ENCODE data around the gene LFNG. TPM values are rescaled to one million over a fixed set of nuclear protein-coding genes. Genes with fewer than 3 reads are reported as not detected.

Gene LFNG
- total and polyA plus RNA-seq, 7 experiments from 2014 or later, result 1.2 to 246 (median 120) TPM

DNA sequence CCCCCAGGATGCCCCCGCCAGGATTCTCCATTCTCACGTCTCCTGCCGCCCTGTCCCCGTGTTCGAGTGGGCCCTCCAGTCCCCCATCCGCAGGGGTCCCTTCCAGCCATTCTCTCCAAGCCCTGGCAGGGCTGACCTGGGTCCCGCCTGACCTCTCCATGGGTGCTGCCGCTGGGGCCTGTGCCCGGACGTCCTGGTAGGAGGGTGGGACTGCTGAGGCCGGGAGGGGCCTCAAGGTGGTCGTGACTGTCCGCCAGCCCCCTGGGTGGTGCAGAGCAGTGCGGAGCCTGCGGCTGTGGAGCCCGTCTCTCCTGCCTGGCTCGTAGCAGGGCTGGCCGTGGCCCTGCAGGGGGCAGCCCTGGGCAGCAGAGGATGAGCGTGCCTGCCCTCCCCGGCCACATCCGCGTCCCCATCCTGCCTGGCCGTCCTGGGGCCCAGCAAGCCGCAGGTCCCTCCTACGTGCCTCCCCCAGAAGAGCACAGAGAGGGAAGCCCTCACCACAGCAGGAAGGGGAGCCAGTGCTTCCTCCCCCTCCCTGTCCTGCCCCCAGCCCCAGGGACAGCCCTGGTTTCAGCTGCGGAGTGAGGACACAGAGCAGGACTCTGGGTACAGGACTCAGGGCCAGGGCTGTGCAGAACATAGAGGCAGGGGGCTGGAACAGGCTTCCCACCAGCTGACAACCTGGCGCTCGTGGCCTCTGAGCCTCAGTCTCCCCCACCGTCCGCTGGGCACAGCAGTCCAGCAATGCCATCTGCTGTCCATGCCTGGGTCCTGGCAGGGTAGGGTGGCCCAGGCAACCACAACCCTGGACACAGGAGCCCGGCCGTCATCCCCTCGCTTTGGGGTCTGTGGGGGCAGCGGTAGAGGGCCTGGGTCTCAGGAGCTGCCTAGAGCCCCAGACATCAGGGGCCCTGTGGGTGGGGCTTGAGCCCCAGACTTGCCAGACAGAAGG lies 41.9 kb upstream of the LFNG start:
- DNase-seq (peak; percentile 30 to 75 (median 61)), ATAC-seq (peak; percentile 94)
- POLR2A ChIA-PET, result interaction anchor here (0.9 kb wide), 1 partner anchor 52 kb away, joined by 3 read pairs; no protein-coding TSS in a partner anchor
- Histone ChIP-seq H3K4me1 (ENCODE audit: control insufficient read depth in 2 of 2, insufficient read depth in 2 of 2, low read length in 2 of 2) (peaks cover 7 to 13% of the 10 kb centered on the region in 2 donors), H3K27ac (ENCODE audit: low read depth, low read length) (no peak overlapping the region), H3K36me3 (ENCODE audit: control insufficient read depth in 2 of 3, insufficient read depth in 3 of 3, low read length in 3 of 3) (no peaks in the 10 kb centered on the region), H3K4me3 (ENCODE audit: low read length) (no peak overlapping the region), H3K27me3 (ENCODE audit: control insufficient read depth in 2 of 2, insufficient read depth in 2 of 2, low read length in 2 of 2) (no peaks in the 10 kb centered on the region), H3K9me3 (ENCODE audit: control insufficient read depth in 2 of 3, low read length in 3 of 3) (peaks cover 0 to 2% (median 0%) of the 10 kb centered on the region in 3 experiments)
- peak overlapping the region in 1 of 10 donors; percentile 38 for H3K4me3 Mint-ChIP-seq
- CTCF ChIA-PET, result interaction anchor here (0.6 to 1.8 kb wide), 7 partner anchors 26 to 137 kb away, joined by 3 to 6 read pairs (median 3); no protein-coding TSS in a partner anchor
- H3K9me3 Mint-ChIP-seq, result peaks cover 0 to 3% (median 0%) of the 10 kb centered on the region in 11 donors
- intact Hi-C loops (cut with micrococcal nuclease), result loop anchor here (1.0 to 5.0 kb wide), 6 partner anchors 32 to 232 kb away; partner anchors contain the start of genes BRAT1 (in 1 of the 2), IQCE (in 1 of the 2) and LFNG (in 1 of the 2)
- peaks cover 0 to 10% (median 0%) of the 10 kb centered on the region in 7 donors for H3K4me1 Mint-ChIP-seq
- H3K36me3 Mint-ChIP-seq, result no peaks in the 10 kb centered on the region
- peak overlapping the region in 1 of 9 donors; percentile 33 for H3K27ac Mint-ChIP-seq
- H3K27me3 Mint-ChIP-seq, result peaks cover 0 to 3% (median 0%) of the 10 kb centered on the region in 5 donors

DNA sequence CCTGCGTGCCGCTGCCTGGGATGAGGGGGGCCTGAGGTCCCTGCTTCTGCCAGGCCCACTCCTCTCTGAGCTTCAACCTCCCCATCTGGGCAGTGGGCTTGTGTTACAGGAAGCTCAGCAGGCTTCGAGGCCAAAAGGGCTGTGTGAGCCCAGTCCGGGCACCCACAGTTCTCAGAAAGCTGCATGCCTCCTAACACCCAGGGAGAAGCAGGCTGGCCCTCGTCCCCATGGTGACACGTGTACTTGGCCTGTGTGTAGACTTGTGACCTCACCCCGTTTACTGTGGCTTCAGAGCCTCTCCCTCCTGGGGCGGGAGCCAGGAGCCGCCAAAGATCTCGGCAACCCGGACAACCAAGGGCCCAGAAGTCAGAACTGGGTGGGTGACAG lies 41.2 kb upstream of the LFNG start:
- H3K36me3 Mint-ChIP-seq, result no peaks in the 10 kb centered on the region
- peaks cover 7 to 13% of the 10 kb centered on the region in 2 donors for H3K4me1 ChIP-seq (ENCODE audit: control insufficient read depth in 2 of 2, insufficient read depth in 2 of 2, low read length in 2 of 2)
- H3K27me3 ChIP-seq (ENCODE audit: control insufficient read depth in 2 of 2, insufficient read depth in 2 of 2, low read length in 2 of 2), result no peaks in the 10 kb centered on the region
- no peaks in the 10 kb centered on the region for H3K36me3 ChIP-seq (ENCODE audit: control insufficient read depth in 2 of 3, insufficient read depth in 3 of 3, low read length in 3 of 3)
- no peak overlapping the region for H3K4me3 ChIP-seq (ENCODE audit: low read length)
- intact Hi-C loops (cut with micrococcal nuclease), result loop anchor here in 1 of 2 donors (5.0 kb wide), 2 partner anchors 44 to 79 kb away; partner anchors contain the start of genes BRAT1 and IQCE
- H3K27me3 Mint-ChIP-seq, result peaks cover 0 to 3% (median 0%) of the 10 kb centered on the region in 5 donors
- H3K9me3 ChIP-seq (ENCODE audit: control insufficient read depth in 2 of 3, low read length in 3 of 3), result peaks cover 0 to 7% (median 0%) of the 10 kb centered on the region in 3 experiments
- H3K9me3 Mint-ChIP-seq, result peaks cover 0 to 8% (median 0%) of the 10 kb centered on the region in 11 donors
- ATAC-seq (no peak), DNase-seq (no peak)
- peak overlapping the region in 1 of 10 donors; percentile 23 for H3K4me3 Mint-ChIP-seq
- H3K4me1 Mint-ChIP-seq, result peaks cover 0 to 10% (median 0%) of the 10 kb centered on the region in 7 donors
- CTCF ChIA-PET, result interaction anchor here (0.6 to 1.8 kb wide), 8 partner anchors 27 to 136 kb away, joined by 3 to 6 read pairs (median 4); no protein-coding TSS in a partner anchor
- POLR2A ChIA-PET, result interaction anchor here (0.9 kb wide), 1 partner anchor 52 kb away, joined by 3 read pairs; no protein-coding TSS in a partner anchor
- H3K27ac Mint-ChIP-seq, result no peak overlapping the region
- H3K27ac ChIP-seq (ENCODE audit: low read depth, low read length), result no peak overlapping the region

DNA sequence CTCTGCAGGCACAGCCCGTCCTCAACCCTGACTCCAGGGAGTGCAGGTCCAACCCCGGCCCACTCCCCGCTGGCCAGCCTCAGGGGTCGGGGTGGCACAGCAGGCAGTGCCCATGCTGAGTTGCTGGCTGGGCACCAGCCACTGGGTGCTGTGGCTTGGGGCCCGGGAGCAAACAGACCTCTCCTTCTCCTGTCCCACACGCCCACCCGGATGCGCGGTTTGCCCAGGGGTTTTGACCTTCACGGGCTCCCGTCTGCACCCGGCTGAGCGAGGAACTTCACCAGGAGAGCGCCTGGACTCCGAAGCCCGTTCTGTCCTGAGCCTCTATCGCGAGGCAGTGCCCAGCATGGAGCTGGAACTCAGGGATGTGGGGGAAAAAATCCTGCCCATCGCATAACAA lies 40.8 kb upstream of the LFNG start:
- no peak for ATAC-seq
- peaks cover 0 to 8% (median 0%) of the 10 kb centered on the region in 11 donors for H3K9me3 Mint-ChIP-seq
- H3K27me3 Mint-ChIP-seq, result peaks cover 0 to 3% (median 0%) of the 10 kb centered on the region in 5 donors
- H3K4me1 Mint-ChIP-seq, result peaks cover 0 to 10% (median 0%) of the 10 kb centered on the region in 7 donors
- Histone ChIP-seq H3K27me3 (ENCODE audit: control insufficient read depth in 2 of 2, insufficient read depth in 2 of 2, low read length in 2 of 2) (no peaks in the 10 kb centered on the region), H3K4me3 (ENCODE audit: low read length) (no peak overlapping the region), H3K4me1 (ENCODE audit: control insufficient read depth in 2 of 2, insufficient read depth in 2 of 2, low read length in 2 of 2) (peaks cover 7 to 13% of the 10 kb centered on the region in 2 donors), H3K9me3 (ENCODE audit: control insufficient read depth in 2 of 3, low read length in 3 of 3) (peaks cover 0 to 7% (median 0%) of the 10 kb centered on the region in 3 experiments), H3K27ac (ENCODE audit: low read depth, low read length) (no peak overlapping the region), H3K36me3 (ENCODE audit: control insufficient read depth in 2 of 3, insufficient read depth in 3 of 3, low read length in 3 of 3) (no peaks in the 10 kb centered on the region)
- CTCF ChIA-PET, result interaction anchor here (0.8 to 1.8 kb wide), 5 partner anchors 27 to 92 kb away, joined by 3 to 5 read pairs (median 4); no protein-coding TSS in a partner anchor
- intact Hi-C loops (cut with micrococcal nuclease), result loop anchor here in 1 of 2 donors (5.0 kb wide), 2 partner anchors 44 to 79 kb away; partner anchors contain the start of genes BRAT1 and IQCE
- H3K4me3 Mint-ChIP-seq, result peak overlapping the region in 1 of 10 donors; percentile 23
- no peak for DNase-seq
- no peaks in the 10 kb centered on the region for H3K36me3 Mint-ChIP-seq
- H3K27ac Mint-ChIP-seq, result no peak overlapping the region
- POLR2A ChIA-PET, result interaction anchor here (0.6 to 1.1 kb wide), 3 partner anchors 30 to 582 kb away, joined by 3 read pairs; no protein-coding TSS in a partner anchor

GRCh38 chr7:2479276-2480069 lies 40.1 kb upstream of the LFNG start:
- no peak overlapping the region for H3K4me3 ChIP-seq (ENCODE audit: low read length)
- peaks cover 0 to 10% (median 0%) of the 10 kb centered on the region in 7 donors for H3K4me1 Mint-ChIP-seq
- peak overlapping the region in 1 of 9 donors; percentile 30 for H3K27ac Mint-ChIP-seq
- peaks cover 7 to 13% of the 10 kb centered on the region in 2 donors for H3K4me1 ChIP-seq (ENCODE audit: control insufficient read depth in 2 of 2, insufficient read depth in 2 of 2, low read length in 2 of 2)
- H3K4me3 Mint-ChIP-seq, result no peak overlapping the region
- CTCF ChIA-PET, result interaction anchor here (1.0 to 1.8 kb wide), 4 partner anchors 27 to 92 kb away, joined by 3 to 5 read pairs (median 4); no protein-coding TSS in a partner anchor
- intact Hi-C loops (cut with micrococcal nuclease), result loop anchor here in 1 of 2 donors (5.0 kb wide), 2 partner anchors 43 to 78 kb away; partner anchors contain the start of genes BRAT1 and IQCE
- no peak for DNase-seq
- peaks cover 0 to 8% (median 0%) of the 10 kb centered on the region in 11 donors for H3K9me3 Mint-ChIP-seq
- peaks cover 0 to 7% (median 0%) of the 10 kb centered on the region in 3 experiments for H3K9me3 ChIP-seq (ENCODE audit: control insufficient read depth in 2 of 3, low read length in 3 of 3)
- no peak overlapping the region for H3K27ac ChIP-seq (ENCODE audit: low read depth, low read length)
- POLR2A ChIA-PET, result interaction anchor here (0.6 to 2.4 kb wide), 7 partner anchors 28 to 583 kb away, joined by 3 to 8 read pairs (median 3); no protein-coding TSS in a partner anchor
- ATAC-seq, result no peak
- no peaks in the 10 kb centered on the region for H3K36me3 ChIP-seq (ENCODE audit: control insufficient read depth in 2 of 3, insufficient read depth in 3 of 3, low read length in 3 of 3)
- peaks cover 0 to 3% (median 0%) of the 10 kb centered on the region in 5 donors for H3K27me3 Mint-ChIP-seq
- no peaks in the 10 kb centered on the region for H3K36me3 Mint-ChIP-seq
- H3K27me3 ChIP-seq (ENCODE audit: control insufficient read depth in 2 of 2, insufficient read depth in 2 of 2, low read length in 2 of 2), result no peaks in the 10 kb centered on the region

- Histone ChIP-seq H3K36me3 (ENCODE audit: control insufficient read depth in 2 of 3, insufficient read depth in 3 of 3, low read length in 3 of 3) (no peaks in the 10 kb centered on the region), H3K27ac (ENCODE audit: low read depth, low read length) (no peak overlapping the region), H3K9me3 (ENCODE audit: control insufficient read depth in 2 of 3, low read length in 3 of 3) (peaks cover 0 to 7% (median 0%) of the 10 kb centered on the region in 3 experiments), H3K4me3 (ENCODE audit: low read length) (no peak overlapping the region), H3K27me3 (ENCODE audit: control insufficient read depth in 2 of 2, insufficient read depth in 2 of 2, low read length in 2 of 2) (no peaks in the 10 kb centered on the region), H3K4me1 (ENCODE audit: control insufficient read depth in 2 of 2, insufficient read depth in 2 of 2, low read length in 2 of 2) (peaks cover 7 to 13% of the 10 kb centered on the region in 2 donors)
- intact Hi-C loops (cut with micrococcal nuclease), result no loop called here
- ATAC-seq (no peak), DNase-seq (no peak)
- H3K27ac Mint-ChIP-seq, result no peak overlapping the region
- ChIA-PET CTCF (interaction anchor here (1.4 to 1.8 kb wide), 2 partner anchors 28 to 88 kb away, joined by 4 to 5 read pairs; no protein-coding TSS in a partner anchor), POLR2A (interaction anchor here (0.9 to 2.4 kb wide), 5 partner anchors 28 to 48 kb away, joined by 3 to 8 read pairs (median 4); no protein-coding TSS in a partner anchor)
- peaks cover 0 to 10% (median 0%) of the 10 kb centered on the region in 7 donors for H3K4me1 Mint-ChIP-seq
- H3K27me3 Mint-ChIP-seq, result peaks cover 0 to 3% (median 0%) of the 10 kb centered on the region in 5 donors
- no peaks in the 10 kb centered on the region for H3K36me3 Mint-ChIP-seq
- H3K4me3 Mint-ChIP-seq, result no peak overlapping the region
- H3K9me3 Mint-ChIP-seq, result peaks cover 0 to 8% (median 0%) of the 10 kb centered on the region in 11 donors
These were observed 39.5 kb upstream of the LFNG start for GRCh38 chr7:2480070-2480408.
